GM19023 (cell line): ENCODE data around the gene KCNAB2.

Experiments
- ATAC-seq: cut with Tn5 transposase; IDR thresholded peaks from one replicate; pipeline ENCODE4 v1.9.1; 2021; ENCODE audit warnings: mild to moderate bottlenecking, moderate library complexity; ENCODE audit not compliant: unreplicated experiment

KCNAB2 gene

GRCh38 chr1:6029351-6029750, 16.3 kb upstream of the KCNAB2 start:
- ATAC-seq, result no peak

- ATAC-seq, result no peak
Observed at GRCh38 chr1:6030132-6030531, 15.6 kb upstream of the KCNAB2 start.

- ATAC-seq, result no peak
Observed at GRCh38 chr1:6030547-6031261, 15.0 kb upstream of the KCNAB2 start.

- ATAC-seq, result no peak
Observed at GRCh38 chr1:6033124-6033523, 12.6 kb upstream of the KCNAB2 start.

GRCh38 chr1:6033986-6034749, 11.5 kb upstream of the KCNAB2 start:
- no peak for ATAC-seq

- ATAC-seq, result no peak
Observed at GRCh38 chr1:6034750-6035096, 11.0 kb upstream of the KCNAB2 start.

GRCh38 chr1:6035303-6035702, 10.4 kb upstream of the KCNAB2 start:
- ATAC-seq, result no peak

GRCh38 chr1:6035719-6036118, 10.0 kb upstream of the KCNAB2 start:
- no peak for ATAC-seq

- ATAC-seq, result no peak
Observed at GRCh38 chr1:6037338-6037762, 8.3 kb upstream of the KCNAB2 start.

- ATAC-seq, result no peak
Observed at GRCh38 chr1:6038603-6039002, 7.1 kb upstream of the KCNAB2 start.

- no peak for ATAC-seq
Observed at GRCh38 chr1:6039031-6039430, 6.7 kb upstream of the KCNAB2 start.

- ATAC-seq, result no peak
Observed at GRCh38 chr1:6040444-6040843, 5.2 kb upstream of the KCNAB2 start.

GRCh38 chr1:6040861-6041415, 4.8 kb upstream of the KCNAB2 start:
- no peak for ATAC-seq

GRCh38 chr1:6041432-6042062, 4.1 kb upstream of the KCNAB2 start:
- ATAC-seq, result no peak

GRCh38 chr1:6043561-6043960, 2.1 kb upstream of the KCNAB2 start:
- ATAC-seq, result no peak

GRCh38 chr1:6044481-6045109, 1.1 kb upstream of the KCNAB2 start:
- ATAC-seq, result no peak

- ATAC-seq, result no peak
Observed at GRCh38 chr1:6045110-6045502, 582 bp upstream of the KCNAB2 start.

- no peak for ATAC-seq
Observed at GRCh38 chr1:6046279-6046678, 591 bp downstream of the KCNAB2 start.

- ATAC-seq, result no peak
Observed at GRCh38 chr1:6048179-6048867, 2.6 kb downstream of the KCNAB2 start.

- ATAC-seq, result no peak
Observed at GRCh38 chr1:6049419-6049818, 3.7 kb downstream of the KCNAB2 start.

- no peak for ATAC-seq
Observed at GRCh38 chr1:6051423-6051822, 5.7 kb downstream of the KCNAB2 start.
